K562 (cell line): Measurements from ENCODE around the gene HAP1. TPM values are rescaled to one million over a fixed set of nuclear protein-coding genes. Genes with fewer than 3 reads are reported as not detected.

ENCODE experiments used
- ATAC-seq: fragments of 200-7000 bp; cut with Tn5 transposase; 3 replicates; pipeline ENCODE4 v1.9.1; 2020; ENCODE audit warnings: moderate library complexity
- BruUV-seq: library from RNA; stranded (reverse); fragments of 400-500 nt; replicated peaks from 2 replicates; lab custom pipeline; 2021; lab: Mats Ljungman, UMichigan
- CTCF ChIA-PET: fragments of 300-600 bp; formaldehyde crosslinking; extraction: SDS; loops from one replicate; lab custom pipeline; 2021; ENCODE audit warnings: low intra/inter-chr PET ratio; lab: Yijun Ruan, JAX
- POLR2A ChIA-PET: fragments of 300-600, 350-650 bp; sonication (Branson Sonifier 250); formaldehyde crosslinking; extraction: SDS; loops from one replicate; lab custom pipeline; 2021; ENCODE audit warnings: antibody characterized with exemption, inconsistent platforms; lab: Yijun Ruan, JAX
- DNase-seq, 4 experiments: peaks; one replicate each; pipeline versions ENCODE4 v3.0.0 to v3.0.0-alpha.2; 2011 to 2018; ENCODE audit warnings: low spot score in 3 of 4, mixed read lengths in 3 of 4; ENCODE audit errors: extremely low read depth in 1 of 4
- FAIRE-seq: peaks from 2 replicates; lab custom pipeline; 2011; peaks lifted over from hg19 to GRCh38; lab: Jason Lieb, UNC
- H2AFZ ChIP-seq: 2 replicates; pipeline ENCODE4 v1.6.0; 2011; ENCODE audit warnings: low read depth, low read length, control low read depth, inconsistent platforms
- H3K27ac ChIP-seq: fragments of 200-600 bp; 3 replicates; pipeline ENCODE4 v1.8.0; 2011; ENCODE audit warnings: low read depth, mild to moderate bottlenecking, control low read depth, inconsistent platforms, low read length, moderate library complexity, mixed read lengths; ENCODE audit errors: extremely low read depth
- H3K27me3 ChIP-seq, 2 experiments: fragments of 300-600 bp in 1 of 2; 2 replicates in 1 of 2; 3 replicates in 1 of 2; pipeline versions ENCODE4 v1.6.0 to v1.8.0; 2011; ENCODE audit warnings: inconsistent platforms in 2 of 2, low read length in 2 of 2, mild to moderate bottlenecking in 1 of 2, mixed read lengths in 1 of 2, moderate library complexity in 1 of 2; ENCODE audit not compliant: control insufficient read depth in 2 of 2, insufficient read depth in 2 of 2
- H3K36me3 ChIP-seq: fragments of 300-600 bp; 3 replicates; pipeline ENCODE4 v1.8.0; 2011; ENCODE audit warnings: mild to moderate bottlenecking, low read length, inconsistent platforms; ENCODE audit not compliant: control insufficient read depth, insufficient read depth
- H3K4me1 ChIP-seq, 2 experiments: fragments of 200-600 bp in 1 of 2; replicated peaks in 1 of 2; 2 replicates in 1 of 2; 3 replicates in 1 of 2; pipeline versions ENCODE4 v1.5.1 to v1.8.0; 2011; ENCODE audit warnings: inconsistent platforms in 2 of 2, low read length in 2 of 2, mild to moderate bottlenecking in 1 of 2, mixed read lengths in 1 of 2, moderate library complexity in 1 of 2; ENCODE audit not compliant: control insufficient read depth in 2 of 2, insufficient read depth in 2 of 2
- H3K4me2 ChIP-seq: 2 replicates; pipeline ENCODE4 v1.6.1; 2011; ENCODE audit warnings: low read length, control low read depth, inconsistent platforms, mixed read lengths; ENCODE audit not compliant: insufficient read depth
- H3K4me3 ChIP-seq: fragments of 200-600 bp; sonication (generic), shearing (Covaris generic); 2 replicates; pipeline ENCODE4 v1.5.1; 2016; ENCODE audit warnings: control low read depth, inconsistent platforms
- H3K79me2 ChIP-seq: fragments of 200-600 bp; 3 replicates; pipeline ENCODE4 v1.8.0; 2011; ENCODE audit warnings: low read length, inconsistent platforms; ENCODE audit not compliant: control insufficient read depth, insufficient read depth
- H3K9ac ChIP-seq, 2 experiments: 2 replicates each; pipeline versions ENCODE4 v1.6.0 to v1.6.1; 2011; ENCODE audit warnings: low read depth in 2 of 2, low read length in 2 of 2, control low read depth in 1 of 2, inconsistent platforms in 1 of 2, mild to moderate bottlenecking in 1 of 2, mixed read lengths in 1 of 2; ENCODE audit not compliant: insufficient read depth in 1 of 2
- H3K9me1 ChIP-seq: one replicate; pipeline ENCODE4 v1.6.0; 2011; ENCODE audit warnings: inconsistent platforms, mild to moderate bottlenecking, low read length, moderate library complexity; ENCODE audit not compliant: control insufficient read depth, insufficient read depth
- H3K9me3 ChIP-seq: replicated peaks from 2 replicates; pipeline ENCODE4 v1.5.1; 2011; ENCODE audit warnings: low read depth, low read length, inconsistent platforms; ENCODE audit not compliant: control insufficient read depth, insufficient read depth
- H4K20me1 ChIP-seq: replicated peaks from 2 replicates; pipeline ENCODE4 v1.6.1; 2011; ENCODE audit warnings: low read length, inconsistent platforms, mixed read lengths; ENCODE audit not compliant: control insufficient read depth, insufficient read depth
- ELK1 ChIP-seq: sonication (generic); formaldehyde crosslinking; IDR thresholded peaks from 2 replicates; pipeline ENCODE4 v1.8.1; 2022; ENCODE audit warnings: missing genetic modification reagents
- MLX ChIP-seq, 2 experiments: fragments of 450-650 bp in 1 of 2; sonication (generic) in 1 of 2; formaldehyde crosslinking; conservative IDR thresholded peaks; 2 replicates each; pipeline versions ENCODE4 v1.4.0 to v1.8.1; 2020 to 2022; ENCODE audit warnings: mild to moderate bottlenecking in 1 of 2, missing genetic modification reagents in 1 of 2
- SAFB ChIP-seq: fragments of 200-400 bp; formaldehyde crosslinking; IDR thresholded peaks from 2 replicates; pipeline ENCODE4 v1.6.1; 2017; ENCODE audit warnings: low read depth, low read length, borderline replicate concordance
- SNIP1 ChIP-seq: fragments of 450-650 bp; IDR thresholded peaks from 2 replicates; pipeline ENCODE4 v1.7.1; 2017; ENCODE audit warnings: low read depth, mild to moderate bottlenecking
- ZBTB17 ChIP-seq: fragments of 450-650 bp; formaldehyde crosslinking; IDR thresholded peaks from 2 replicates; pipeline ENCODE4 v1.4.0; 2020; ENCODE audit warnings: mild to moderate bottlenecking
- WGBS: fragments of 100-300 bp; shearing (Covaris generic); methylation state at CpG from one replicate; pipeline ENCODE4 v1.1.6; 2016; ENCODE audit warnings: low coverage, mixed read lengths; ENCODE audit not compliant: insufficient coverage; ENCODE audit errors: missing lambda C conversion rate; 5-methylcytosine and 5-hydroxymethylcytosine counted together
- in situ Hi-C: fragments of 300-500 bp; cut with MboI; formaldehyde crosslinking; loops from 4 replicates; pipeline ENCODE4 v1.15.0; 2018; ENCODE audit warnings: inconsistent platforms, mixed read lengths
- intact Hi-C: fragments of 100-400 bp; cut with micrococcal nuclease; formaldehyde crosslinking; loops from 2 replicates; pipeline ENCODE4 v1.14.2; 2022
- polyA plus RNA-seq, 8 experiments: library from polyadenylated mRNA; depleted of rRNA in 4 of 8; stranded (reverse) in 5 of 8; unstranded in 3 of 8; fragments of >200 nt; fragmentation: Nextera tagmentation in 2 of 8; fragmentation: Illumina TruSeq in 1 of 8; extraction: Ambion mirVana in 2 of 8; extraction: Trizol in 1 of 8; gene quantifications; 2 replicates each; pipeline versions ENCODE4 v1.2.1 to v1.2.3, GENCODE V29; 2011 to 2014; ENCODE audit warnings: inconsistent platforms in 1 of 8, missing spikeins in 1 of 8
- total RNA-seq, 7 experiments: library from RNA; depleted of rRNA in 6 of 7; stranded (reverse); fragments of >200 nt in 6 of 7; fragmentation: Illumina TruSeq in 2 of 7; extraction: Trizol in 2 of 7; gene quantifications; 2 replicates each; pipeline versions ENCODE4 v1.2.1 to v1.2.3, GENCODE V29; 2011 to 2021; ENCODE audit warnings: low replicate concordance in 1 of 7

Gene HAP1
- total and polyA plus RNA-seq, 9 of the 15 experiments (the other 6 are each of a cell fraction or from before 2014, with no cell fraction given), result under 0.01 to 0.09 (median 0.04) TPM; not detected in 6

GRCh38 chr17:41772218-41772585, 37.8 kb upstream of the HAP1 start:
- ATAC-seq (no peak), FAIRE-seq (no peak), DNase-seq (no peak)
- no TSS peak for BruUV-seq
- Histone ChIP-seq H3K79me2 (peaks cover 34% of the 10 kb centered on the region), H3K27ac (no peak overlapping the region), H3K4me2 (no peak overlapping the region), H3K27me3 (no peaks in the 10 kb centered on the region), H4K20me1 (peaks cover 10% of the 10 kb centered on the region; the same call in 1 of the 2 replicates), H3K9me1 (peaks cover 3% of the 10 kb centered on the region), H3K4me3 (no peak overlapping the region), H2AFZ (no peak overlapping the region), H3K4me1 (peaks cover 0 to 28% of the 10 kb centered on the region in 2 experiments; a peak in 2 of 5 replicates), H3K9ac (no peak overlapping the region), H3K9me3 (no peaks in the 10 kb centered on the region), H3K36me3 (peaks cover 81% of the 10 kb centered on the region)
- ChIA-PET POLR2A (no interaction called here), CTCF (no interaction called here)
- intact Hi-C loops, result no loop called here
- in situ Hi-C loops, result no loop called here
- 63% methylated on average over 1 of the region's 4 CpGs for WGBS
- TF ChIP-seq ZBTB17 (CRISPR knock-in tag) (no peak), ELK1 (CRISPR knock-in tag) (no peak), SNIP1 (no peak), MLX (CRISPR knock-in tag; conservative IDR thresholded peaks at IDR 0.05) (no peak), SAFB (no peak)
